Thymus (tissue), 11 donors: ENCODE measurements around the gene AMPD3. TPM values are rescaled to one million over a fixed set of nuclear protein-coding genes. Genes with fewer than 3 reads are reported as not detected.

Source experiments
- DNase-seq, 9 donors: peaks; one replicate each; pipeline ENCODE4 v3.0.0-alpha.2; 2013; ENCODE audit warnings: low spot score in 9 of 9, low read depth in 6 of 9, missing footprints in 1 of 9
- H3K27ac ChIP-seq, 2 donors: one replicate each; pipeline ENCODE4 v1.5.1; 2013; ENCODE audit warnings: control low read depth in 1 of 2, low read depth in 1 of 2, low read length in 1 of 2, mild to moderate bottlenecking in 1 of 2, moderate library complexity in 1 of 2
- H3K27me3 ChIP-seq, 2 donors: one replicate each; pipeline ENCODE4 v1.5.1; 2013; ENCODE audit warnings: low read length in 1 of 2; ENCODE audit not compliant: control insufficient read depth in 2 of 2, insufficient read depth in 1 of 2
- H3K36me3 ChIP-seq, 2 donors: one replicate each; pipeline ENCODE4 v1.5.1; 2013; ENCODE audit warnings: low read length in 1 of 2, mild to moderate bottlenecking in 1 of 2, moderate library complexity in 1 of 2; ENCODE audit not compliant: control insufficient read depth in 2 of 2, insufficient read depth in 2 of 2
- H3K4me1 ChIP-seq, 2 donors: one replicate each; pipeline ENCODE4 v1.5.1; 2013; ENCODE audit warnings: low read length in 2 of 2; ENCODE audit not compliant: control insufficient read depth in 2 of 2, insufficient read depth in 2 of 2
- H3K4me3 ChIP-seq, 2 donors: one replicate each; pipeline ENCODE4 v1.5.1; 2013; ENCODE audit warnings: low read length in 2 of 2, control low read depth in 1 of 2, mild to moderate bottlenecking in 1 of 2
- H3K9me3 ChIP-seq, 2 donors: one replicate each; pipeline ENCODE4 v1.5.1; 2013; ENCODE audit warnings: low read length in 1 of 2, mild to moderate bottlenecking in 1 of 2; ENCODE audit not compliant: control insufficient read depth in 2 of 2, insufficient read depth in 1 of 2
- WGBS: extraction: QIAGEN DNeasy Blood & Tissue Kit; methylation state at CpG from one replicate; pipeline ENCODE4 v1.1.7; 2013; 5-methylcytosine and 5-hydroxymethylcytosine counted together
- polyA plus RNA-seq: library from polyadenylated mRNA; stranded (reverse); fragments of 200-250 nt; gene quantifications from one replicate; pipeline ENCODE4 v1.2.3, GENCODE V29; 2013
- total RNA-seq: library from RNA; stranded (reverse); fragments of 120-200 nt; gene quantifications from one replicate; pipeline ENCODE4 v1.2.4, GENCODE V29; 2013
- donor health status: healthy.

AMPD3 gene
- total and polyA plus RNA-seq, 2 donors = 13.1 to 13.6 TPM

DNA sequence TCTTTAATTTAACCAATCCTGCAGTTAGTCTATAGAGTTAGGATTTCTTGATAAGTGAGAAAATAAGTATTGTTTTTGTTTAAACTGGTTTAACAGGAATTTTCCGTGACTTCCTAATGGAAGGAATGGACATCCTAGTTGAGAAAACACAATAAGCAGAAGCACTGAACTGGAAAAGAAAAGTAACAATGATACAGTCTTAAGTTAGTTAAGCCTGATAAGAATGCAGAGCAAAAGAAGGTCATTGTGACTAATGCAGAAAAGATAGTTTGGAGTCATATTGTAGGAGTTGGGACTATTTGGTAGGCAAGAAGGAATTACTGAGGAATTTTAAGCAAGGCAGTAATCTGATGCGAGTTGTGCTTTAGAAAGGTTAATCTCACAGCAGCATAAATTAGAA lies 74.2 kb downstream of the AMPD3 start:
- Histone ChIP-seq H3K9me3 (no peaks in the 10 kb centered on the region), H3K4me1 (no peaks in the 10 kb centered on the region), H3K27ac (no peak overlapping the region), H3K36me3 (peaks cover 15 to 46% of the 10 kb centered on the region in 2 donors), H3K27me3 (no peaks in the 10 kb centered on the region), H3K4me3 (no peak overlapping the region)
- DNase-seq = no peak
- WGBS = 96% methylated on average over 2 of the region's 2 CpGs

GRCh38 chr11:10532526-10532925 lies 77.5 kb downstream of the AMPD3 start:
- DNase-seq = no peak
- Histone ChIP-seq H3K4me3 (no peak overlapping the region), H3K4me1 (peaks cover 7 to 12% of the 10 kb centered on the region in 2 donors), H3K27ac (no peak overlapping the region), H3K9me3 (no peaks in the 10 kb centered on the region), H3K27me3 (no peaks in the 10 kb centered on the region), H3K36me3 (peaks cover 12 to 32% of the 10 kb centered on the region in 2 donors)
- WGBS = 98% methylated on average over 2 of the region's 2 CpGs

GRCh38 chr11:10533323-10533722 lies 78.3 kb downstream of the AMPD3 start:
- H3K27me3 ChIP-seq = no peaks in the 10 kb centered on the region
- peaks cover 9 to 29% of the 10 kb centered on the region in 2 donors for H3K36me3 ChIP-seq
- peaks cover 7 to 12% of the 10 kb centered on the region in 2 donors for H3K4me1 ChIP-seq
- H3K9me3 ChIP-seq = no peaks in the 10 kb centered on the region
- DNase-seq = no peak
- no peak overlapping the region for H3K4me3 ChIP-seq
- H3K27ac ChIP-seq = no peak overlapping the region

DNA sequence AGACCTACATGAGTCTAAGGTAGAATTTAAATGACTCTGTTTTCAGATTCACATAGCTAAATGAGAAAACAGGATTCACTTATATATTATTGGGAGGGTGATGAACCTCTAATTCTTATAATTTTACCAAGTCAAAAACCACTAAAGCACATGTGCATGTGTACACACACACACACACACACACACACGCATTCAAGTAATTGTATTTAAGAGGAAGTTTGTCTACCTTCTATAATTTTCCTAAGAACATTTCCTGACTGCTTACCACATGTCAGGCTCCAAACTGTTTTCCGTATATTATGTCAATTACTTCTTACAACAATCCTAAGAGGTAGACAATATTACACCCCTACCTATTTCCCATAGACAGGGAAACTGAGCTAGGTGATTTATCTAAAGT lies 79.3 kb downstream of the AMPD3 start:
- H3K4me3 ChIP-seq = no peak overlapping the region
- H3K9me3 ChIP-seq = no peaks in the 10 kb centered on the region
- no peaks in the 10 kb centered on the region for H3K27me3 ChIP-seq
- DNase-seq = no peak
- H3K4me1 ChIP-seq = peaks cover 7 to 12% of the 10 kb centered on the region in 2 donors
- 60% methylated on average over 2 of the region's 2 CpGs for WGBS
- H3K27ac ChIP-seq = no peak overlapping the region
- H3K36me3 ChIP-seq = peaks cover 4 to 21% of the 10 kb centered on the region in 2 donors

DNA sequence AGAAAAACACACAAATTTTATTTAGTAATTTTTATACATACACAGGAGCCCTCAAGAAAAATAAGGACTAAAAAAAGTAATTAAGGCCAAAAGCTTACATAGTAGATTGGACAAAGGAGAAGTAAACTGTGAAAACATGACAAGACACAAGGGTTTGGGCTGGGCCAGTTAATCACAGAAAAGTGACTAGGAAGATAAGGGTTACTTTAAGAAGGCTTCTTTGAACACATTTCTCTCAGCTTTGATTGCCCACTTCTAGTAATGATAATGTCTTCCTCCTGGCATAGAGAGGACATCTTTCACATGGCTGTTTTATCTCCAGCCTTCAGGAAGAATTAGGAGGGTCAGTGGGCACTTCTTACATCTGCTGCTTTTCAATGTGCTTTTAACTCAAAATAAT lies 82.5 kb downstream of the AMPD3 start:
- no peak for DNase-seq
- Histone ChIP-seq H3K27me3 (no peaks in the 10 kb centered on the region), H3K4me3 (no peak overlapping the region), H3K27ac (no peak overlapping the region), H3K4me1 (peaks cover 20% of the 10 kb centered on the region in 2 donors), H3K36me3 (peaks cover 3 to 9% of the 10 kb centered on the region in 2 donors), H3K9me3 (no peaks in the 10 kb centered on the region)

- Histone ChIP-seq H3K4me3 (no peak overlapping the region), H3K36me3 (peaks cover 0 to under 1% of the 10 kb centered on the region in 2 donors), H3K4me1 (peaks cover 20% of the 10 kb centered on the region in 2 donors), H3K27me3 (no peaks in the 10 kb centered on the region), H3K27ac (no peak overlapping the region), H3K9me3 (peaks cover 2 to 4% of the 10 kb centered on the region in 2 donors)
- WGBS = 95% methylated on average over 1 of the region's 1 CpG
- no peak for DNase-seq
These were observed 83.9 kb downstream of the AMPD3 start for GRCh38 chr11:10538924-10539323.

DNA sequence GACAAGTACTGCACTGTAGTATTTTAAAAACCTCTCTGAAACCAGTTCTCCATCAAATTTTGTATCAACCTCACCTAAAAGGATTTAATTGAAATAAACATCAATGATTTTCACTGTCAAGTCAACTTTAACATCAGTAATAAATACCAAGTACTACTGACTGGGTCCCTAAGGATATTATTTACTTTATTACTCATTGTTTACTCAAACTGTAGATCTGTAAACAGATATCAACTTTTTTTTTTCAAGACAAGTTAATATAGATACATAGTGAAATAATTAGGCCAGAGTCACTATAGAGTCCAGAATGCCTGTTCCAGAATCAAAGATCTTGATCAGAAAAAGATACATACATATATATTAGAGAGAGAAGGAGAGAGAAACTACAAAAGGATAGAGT lies 84.3 kb downstream of the AMPD3 start:
- Histone ChIP-seq H3K4me3 (no peak overlapping the region), H3K9me3 (peaks cover 4 to 8% of the 10 kb centered on the region in 2 donors), H3K27me3 (no peaks in the 10 kb centered on the region), H3K36me3 (no peaks in the 10 kb centered on the region), H3K27ac (no peak overlapping the region), H3K4me1 (peaks cover 20% of the 10 kb centered on the region in 2 donors)
- no peak for DNase-seq

GRCh38 chr11:10540546-10540914 lies 85.5 kb downstream of the AMPD3 start:
- WGBS = under 1% methylated on average over 25 of the region's 25 CpGs
- Histone ChIP-seq H3K9me3 (peaks cover 7 to 17% of the 10 kb centered on the region in 2 donors), H3K27me3 (no peaks in the 10 kb centered on the region), H3K4me1 (peaks cover 20 to 23% of the 10 kb centered on the region in 2 donors), H3K36me3 (no peaks in the 10 kb centered on the region), H3K4me3 (peak overlapping the region; percentile 68 to 74), H3K27ac (peak overlapping the region in 1 of 2 donors; percentile 64)
- DNase-seq = peak in 1 of 9 donors; percentile 42

DNA sequence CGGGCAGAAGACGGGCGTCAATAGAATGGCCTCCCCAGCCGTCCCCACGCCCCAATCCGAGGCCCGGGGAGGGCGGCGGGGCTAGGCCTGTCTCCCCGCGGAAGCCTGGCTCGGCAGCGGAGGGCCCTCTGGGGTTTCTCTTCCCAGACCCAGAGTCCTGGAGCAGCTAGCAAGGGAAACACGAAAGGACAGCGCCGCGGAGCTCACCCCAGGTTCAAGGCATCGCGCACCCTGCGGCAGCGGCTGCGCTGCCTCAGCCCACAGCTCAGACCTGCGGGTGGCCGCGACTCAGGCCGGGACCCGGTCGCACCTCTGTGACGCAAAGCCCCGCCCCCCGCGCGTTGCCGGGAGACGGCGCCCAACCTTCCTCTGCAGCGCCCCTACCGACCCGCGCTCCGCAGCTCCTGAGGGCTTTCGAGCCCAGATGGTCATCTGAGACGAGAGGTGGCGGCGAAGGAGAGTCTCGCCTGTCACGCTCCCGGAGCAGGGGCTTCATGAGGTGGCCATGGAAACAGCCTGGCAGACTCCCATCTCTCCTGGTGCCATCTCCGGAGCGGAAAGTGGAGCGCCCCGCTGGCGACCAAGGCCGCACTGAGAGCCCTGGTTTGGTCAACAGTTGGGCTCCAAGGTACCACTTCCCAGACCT lies 86.0 kb downstream of the AMPD3 start, which contains the start of gene RNF141:
TSS of gene RNF141 (minus strand) at position 273 of the 646 bp plus-strand sequence. CDS start 7,029 bp downstream, outside the sequence.
- DNase-seq = peak; percentile 74 to 95 (median 87)

More for the DNA sequence above, 86.0 kb downstream of the AMPD3 start, which contains the start of gene RNF141:
- H3K4me3 ChIP-seq = peak within 1 kb of the TSS; percentile 68 to 74
- H3K4me1 ChIP-seq = peaks cover 16 to 18% of the 10 kb centered on the region in 2 donors
- WGBS = 2% methylated on average over 54 of the region's 54 CpGs
- peaks cover 7 to 17% of the 10 kb centered on the region in 2 donors for H3K9me3 ChIP-seq
- peak within 1 kb of the TSS; percentile 60 to 64 for H3K27ac ChIP-seq
- H3K36me3 ChIP-seq = no peaks in the 10 kb centered on the region
- H3K27me3 ChIP-seq = no peaks in the 10 kb centered on the region
